Nephron progenitor cell (in vitro differentiated cells): ENCODE measurements around the gene SOWAHB.
"Not testable (repeated sequence)": the region's sequence is repeated elsewhere in the genome, so short reads cannot be mapped to it uniquely, and the experiment has no call there.

Experiments used
- DNase-seq: peaks from one replicate; pipeline ENCODE4 v3.0.0; 2021
- H3K27ac Mint-ChIP-seq: 2 replicates; pipeline ENCODE4 v1.8.0; 2021; ENCODE audit warnings: mild to moderate bottlenecking, moderate library complexity, mixed read lengths
- H3K27me3 Mint-ChIP-seq: 2 replicates; pipeline ENCODE4 v1.8.0; 2021; ENCODE audit warnings: mild to moderate bottlenecking, low read depth, mixed read lengths; ENCODE audit not compliant: poor library complexity
- H3K36me3 Mint-ChIP-seq: 2 replicates; pipeline ENCODE4 v1.8.0; 2021; ENCODE audit warnings: low read depth, mixed read lengths
- H3K4me1 Mint-ChIP-seq: 2 replicates; pipeline ENCODE4 v1.8.0; 2021; ENCODE audit warnings: mixed read lengths
- H3K4me3 Mint-ChIP-seq: 2 replicates; pipeline ENCODE4 v1.8.0; 2021; ENCODE audit warnings: mild to moderate bottlenecking, moderate library complexity, mixed read lengths
- H3K9me3 Mint-ChIP-seq: 2 replicates; pipeline ENCODE4 v1.8.0; 2021; ENCODE audit warnings: mild to moderate bottlenecking, moderate library complexity, mixed read lengths
- CTCF ChIP-seq: fragments of 200-600 bp; sonication (generic); IDR thresholded peaks from 2 replicates; pipeline ENCODE4 v1.5.0; 2021; ENCODE audit warnings: antibody characterized with exemption

SOWAHB gene

GRCh38 chr4:76872556-76872955 lies 25.4 kb downstream of the SOWAHB start:
- no peak overlapping the region for H3K27ac Mint-ChIP-seq

GRCh38 chr4:76868780-76869179 lies 29.2 kb downstream of the SOWAHB start:
- Mint-ChIP-seq H3K4me1 (peaks cover 34% of the 10 kb centered on the region), H3K27ac (peak overlapping the region; percentile 54)
- H3K27me3 Mint-ChIP-seq, H3K4me3 Mint-ChIP-seq, DNase-seq, H3K36me3 Mint-ChIP-seq, H3K9me3 Mint-ChIP-seq: not testable (repeated sequence)

More at GRCh38 chr4:76872556-76872955, 25.4 kb downstream of the SOWAHB start:
- Mint-ChIP-seq H3K36me3 (peaks cover 8% of the 10 kb centered on the region), H3K27me3 (peaks cover 16% of the 10 kb centered on the region), H3K4me1 (peaks cover 27% of the 10 kb centered on the region), H3K9me3 (peaks cover 8% of the 10 kb centered on the region), H3K4me3 (no peak overlapping the region)
- no peak for TF ChIP-seq CTCF
- DNase-seq: no peak

- Mint-ChIP-seq H3K4me3 (no peak overlapping the region), H3K27me3 (peaks cover 5% of the 10 kb centered on the region), H3K27ac (peak overlapping the region; percentile 54), H3K36me3 (peaks cover 8% of the 10 kb centered on the region), H3K9me3 (peaks cover 8% of the 10 kb centered on the region), H3K4me1 (peaks cover 34% of the 10 kb centered on the region)
- no peak for TF ChIP-seq CTCF
- DNase-seq: no peak
Measured at GRCh38 chr4:76867880-76868655, 29.9 kb downstream of the SOWAHB start.

GRCh38 chr4:76867377-76867776 lies 30.6 kb downstream of the SOWAHB start:
- Mint-ChIP-seq H3K27me3 (no peaks in the 10 kb centered on the region), H3K4me3 (no peak overlapping the region), H3K36me3 (peaks cover 8% of the 10 kb centered on the region), H3K4me1 (peaks cover 34% of the 10 kb centered on the region), H3K9me3 (peaks cover 8% of the 10 kb centered on the region), H3K27ac (peak overlapping the region; percentile 44)
- no peak for TF ChIP-seq CTCF
- no peak for DNase-seq

- TF ChIP-seq CTCF: no peak
- H3K27me3 Mint-ChIP-seq: no peaks in the 10 kb centered on the region
- peaks cover 8% of the 10 kb centered on the region for H3K9me3 Mint-ChIP-seq
- no peak overlapping the region for H3K27ac Mint-ChIP-seq
- peaks cover 34% of the 10 kb centered on the region for H3K4me1 Mint-ChIP-seq
- H3K36me3 Mint-ChIP-seq: peaks cover 8% of the 10 kb centered on the region
- H3K4me3 Mint-ChIP-seq: no peak overlapping the region
- DNase-seq: no peak
Measured at GRCh38 chr4:76866641-76867040, 31.3 kb downstream of the SOWAHB start.

GRCh38 chr4:76858319-76858718 lies 39.6 kb downstream of the SOWAHB start:
- DNase-seq: no peak
- peaks cover 36% of the 10 kb centered on the region for H3K4me1 Mint-ChIP-seq
- H3K27ac Mint-ChIP-seq: no peak overlapping the region
- H3K4me3 Mint-ChIP-seq: no peak overlapping the region
- peaks cover 4% of the 10 kb centered on the region for H3K36me3 Mint-ChIP-seq
- H3K9me3 Mint-ChIP-seq: peaks cover 8% of the 10 kb centered on the region
- TF ChIP-seq CTCF: no peak
- no peaks in the 10 kb centered on the region for H3K27me3 Mint-ChIP-seq
